GM19467 (cell line): ENCODE measurements around the gene MED8.

Experiments
- ATAC-seq: cut with Tn5 transposase; IDR thresholded peaks from one replicate; pipeline ENCODE4 v1.9.1; 2021; ENCODE audit warnings: mild to moderate bottlenecking, moderate library complexity; ENCODE audit not compliant: unreplicated experiment

The MED8 gene

GRCh38 chr1:43360616-43361015 is 29.0 kb downstream of the MED8 start:
- ATAC-seq: no peak

GRCh38 chr1:43359696-43360095 is 29.9 kb downstream of the MED8 start:
- no peak for ATAC-seq

- ATAC-seq: peak; percentile 89
These were observed 30.6 kb downstream of the MED8 start, which contains the start of gene CDC20 for GRCh38 chr1:43358746-43359693. CDC20 (plus strand) TSS chr1:43358981; CDS start chr1:43359216, 235 bp downstream.

GRCh38 chr1:43358121-43358745 is 31.4 kb downstream of the MED8 start:
- ATAC-seq: peak; percentile 8

GRCh38 chr1:43357251-43357650 is 32.3 kb downstream of the MED8 start:
- no peak for ATAC-seq

- no peak for ATAC-seq
These were observed 34.7 kb downstream of the MED8 start for GRCh38 chr1:43354936-43355335.

- no peak for ATAC-seq
These were observed 35.1 kb downstream of the MED8 start for GRCh38 chr1:43354471-43354870.

- no peak for ATAC-seq
These were observed 36.7 kb downstream of the MED8 start for GRCh38 chr1:43352881-43353280.

GRCh38 chr1:43352351-43352705 is 37.3 kb downstream of the MED8 start:
- no peak for ATAC-seq

- no peak for ATAC-seq
These were observed 37.9 kb downstream of the MED8 start for GRCh38 chr1:43351421-43352350.

- ATAC-seq: no peak
These were observed 38.6 kb downstream of the MED8 start for GRCh38 chr1:43350976-43351375.

GRCh38 chr1:43349594-43350306 is 39.9 kb downstream of the MED8 start:
- ATAC-seq: no peak

- ATAC-seq: no peak
These were observed 40.6 kb downstream of the MED8 start for GRCh38 chr1:43348809-43349593.

GRCh38 chr1:43348343-43348808 is 41.2 kb downstream of the MED8 start:
- ATAC-seq: no peak

- ATAC-seq: no peak
These were observed 43.0 kb downstream of the MED8 start for GRCh38 chr1:43346636-43347035.

- no peak for ATAC-seq
These were observed 44.5 kb downstream of the MED8 start for GRCh38 chr1:43345120-43345519.

- no peak for ATAC-seq
These were observed 45.2 kb downstream of the MED8 start for GRCh38 chr1:43344267-43344850.

GRCh38 chr1:43340559-43340958 is 49.0 kb downstream of the MED8 start:
- no peak for ATAC-seq

GRCh38 chr1:43339584-43340232 is 49.9 kb downstream of the MED8 start:
- ATAC-seq: no peak
